Measurements from ENCODE around the gene PLA2G15. TPM values are rescaled to one million over a fixed set of nuclear protein-coding genes. Genes with fewer than 3 reads are reported as not detected.

The PLA2G15 gene
- polyA plus RNA-seq, 1 of the 3 experiments (the other 2 are of a cell fraction), result 23.9 TPM

- no peaks in the 10 kb centered on the region for H3K9me3 ChIP-seq
- H3K27ac ChIP-seq (ENCODE audit: low read depth in 2 of 2, low read length in 1 of 2), result no peak overlapping the region
- no peak for DNase-seq
- no peaks in the 10 kb centered on the region for H4K20me1 ChIP-seq (ENCODE audit: insufficient read depth)
- peak overlapping the region; percentile 88 to 92 for H3K4me3 ChIP-seq (ENCODE audit: low read depth in 2 of 2, low read length in 1 of 2)
- ChIA-PET POLR2A (no interaction called here), CTCF (interaction anchor here (3.3 to 3.4 kb wide), 2 partner anchors 15 to 18 kb away, joined by 15 to 22 read pairs; partner anchors contain the start of gene SLC7A6)
- H3K4me2 ChIP-seq, result peak overlapping the region; percentile 92
- H3K9me2 ChIP-seq, result no peaks in the 10 kb centered on the region
- 0 out of 2 replicates have a peak overlapping the region, but pooled peaks have one; percentile 66 for H3K9ac ChIP-seq
- WGBS (ENCODE audit: low lambda C conversion rate), result 43% methylated on average over 5 of the region's 7 CpGs
- H3K36me3 ChIP-seq (replicated peaks in 1 of 2; ENCODE audit: control insufficient read depth in 1 of 2, insufficient read depth in 2 of 2, low read length in 1 of 2), result peaks cover 0 to 4% of the 10 kb centered on the region in 2 experiments
- H3K27me3 ChIP-seq (ENCODE audit: insufficient read depth), result no peaks in the 10 kb centered on the region
- H3F3A ChIP-seq (replicated peaks; ENCODE audit: insufficient read depth), result no peaks in the 10 kb centered on the region
- peaks cover 7 to 15% of the 10 kb centered on the region in 2 experiments; a peak in 2 of 4 replicates for H3K4me1 ChIP-seq (ENCODE audit: control insufficient read depth in 1 of 2, insufficient read depth in 2 of 2, low read depth in 1 of 2, low read length in 1 of 2)
- H2AFZ ChIP-seq (ENCODE audit: low read depth), result no peak overlapping the region
- H3K79me2 ChIP-seq (ENCODE audit: insufficient read depth), result peaks cover 13% of the 10 kb centered on the region
- TF ChIP-seq POLR2AphosphoS5 (IDR thresholded peaks at IDR 0.05; ENCODE audit: low read depth, low read length), result no peak
- TF ChIP-seq EZH2phosphoT487 (IDR thresholded peaks at IDR 0.05; ENCODE audit: borderline replicate concordance, low read depth), result no peak
- no peak for TF ChIP-seq MEF2A (IDR thresholded peaks at IDR 0.05; ENCODE audit: borderline replicate concordance, low read depth)
- no peak for TF ChIP-seq EP300 (IDR thresholded peaks at IDR 0.05; ENCODE audit: borderline replicate concordance in 1 of 2, low read depth in 1 of 2, low read length in 1 of 2)
Observed at GRCh38 chr16:68246121-68246520, 948 bp downstream of the PLA2G15 start.

- POLR2A ChIA-PET, result no interaction called here
- Histone ChIP-seq H3K9me3 (no peaks in the 10 kb centered on the region), H4K20me1 (ENCODE audit: insufficient read depth) (no peaks in the 10 kb centered on the region), H3K4me1 (ENCODE audit: control insufficient read depth in 1 of 2, insufficient read depth in 2 of 2, low read depth in 1 of 2, low read length in 1 of 2) (peaks cover 7 to 15% of the 10 kb centered on the region in 2 experiments; a peak in 2 of 4 replicates), H3K9me2 (no peaks in the 10 kb centered on the region), H3K9ac (no peak overlapping the region), H2AFZ (ENCODE audit: low read depth) (no peak overlapping the region), H3K27me3 (ENCODE audit: insufficient read depth) (no peaks in the 10 kb centered on the region), H3K4me3 (ENCODE audit: low read depth in 2 of 2, low read length in 1 of 2) (peak overlapping the region in 1 of 2 experiments; percentile 88; a peak in 1 of 4 replicates), H3F3A (replicated peaks; ENCODE audit: insufficient read depth) (no peaks in the 10 kb centered on the region), H3K79me2 (ENCODE audit: insufficient read depth) (peaks cover 13% of the 10 kb centered on the region), H3K36me3 (replicated peaks in 1 of 2; ENCODE audit: control insufficient read depth in 1 of 2, insufficient read depth in 2 of 2, low read length in 1 of 2) (peaks cover 0 to 5% of the 10 kb centered on the region in 2 experiments), H3K27ac (ENCODE audit: low read depth in 2 of 2, low read length in 1 of 2) (no peak overlapping the region), H3K4me2 (peak overlapping the region; percentile 92)
- DNase-seq, result no peak
- TF ChIP-seq SIN3A (IDR thresholded peaks at IDR 0.05; ENCODE audit: borderline replicate concordance, low read depth, low read length) (no peak), POLR2AphosphoS5 (IDR thresholded peaks at IDR 0.05; ENCODE audit: low read depth, low read length) (no peak), ELF1 (IDR thresholded peaks at IDR 0.05) (no peak), USF1 (IDR thresholded peaks at IDR 0.05; ENCODE audit: borderline replicate concordance, low read depth) (no peak), TAF1 (IDR thresholded peaks at IDR 0.05; ENCODE audit: borderline replicate concordance, low read depth, low read length) (no peak), PBX3 (IDR thresholded peaks at IDR 0.05) (no peak), TCF12 (IDR thresholded peaks at IDR 0.05) (no peak), NFIC (IDR thresholded peaks at IDR 0.05; ENCODE audit: borderline replicate concordance) (no peak), MAX (IDR thresholded peaks at IDR 0.05; ENCODE audit: low read depth) (no peak), GABPA (IDR thresholded peaks at IDR 0.05; ENCODE audit: low read depth) (no peak), MXI1 (IDR thresholded peaks at IDR 0.05; ENCODE audit: low read depth, low read length) (no peak), EP300 (IDR thresholded peaks at IDR 0.05; ENCODE audit: borderline replicate concordance in 1 of 2, low read depth in 1 of 2, low read length in 1 of 2) (no peak), RFX5 (IDR thresholded peaks at IDR 0.05; ENCODE audit: low read length) (no peak), CTCF (IDR thresholded peaks at IDR 0.05) (no peak)
- CTCF ChIA-PET, result interaction anchor here (3.3 to 3.4 kb wide), 2 partner anchors 15 to 17 kb away, joined by 15 to 22 read pairs; partner anchors contain the start of gene SLC7A6
- WGBS (ENCODE audit: low lambda C conversion rate), result 96% methylated on average over 5 of the region's 5 CpGs
Observed at GRCh38 chr16:68246666-68247065, 1.5 kb downstream of the PLA2G15 start.
